HFF-Myc (cell line): ENCODE results near the gene HBA1.

ENCODE experiments used
- DNase-seq: peaks from one replicate; pipeline ENCODE4 v3.0.0-alpha.2; 2011; ENCODE audit warnings: low read depth; ENCODE audit errors: extremely low read depth
- H3K4me3 ChIP-seq: replicated peaks from 2 replicates; pipeline ENCODE4 v1.5.1; 2011; ENCODE audit warnings: low read depth, mild to moderate bottlenecking, control low read depth, low read length
- TF ChIP-seq, protein P1 (sequence below): IDR thresholded peaks from 2 replicates; pipeline ENCODE4 v1.5.1; 2012; ENCODE audit warnings: mild to moderate bottlenecking, low read depth, low read length, control low read depth; ENCODE audit errors: missing control alignments

Gene HBA1

DNA sequence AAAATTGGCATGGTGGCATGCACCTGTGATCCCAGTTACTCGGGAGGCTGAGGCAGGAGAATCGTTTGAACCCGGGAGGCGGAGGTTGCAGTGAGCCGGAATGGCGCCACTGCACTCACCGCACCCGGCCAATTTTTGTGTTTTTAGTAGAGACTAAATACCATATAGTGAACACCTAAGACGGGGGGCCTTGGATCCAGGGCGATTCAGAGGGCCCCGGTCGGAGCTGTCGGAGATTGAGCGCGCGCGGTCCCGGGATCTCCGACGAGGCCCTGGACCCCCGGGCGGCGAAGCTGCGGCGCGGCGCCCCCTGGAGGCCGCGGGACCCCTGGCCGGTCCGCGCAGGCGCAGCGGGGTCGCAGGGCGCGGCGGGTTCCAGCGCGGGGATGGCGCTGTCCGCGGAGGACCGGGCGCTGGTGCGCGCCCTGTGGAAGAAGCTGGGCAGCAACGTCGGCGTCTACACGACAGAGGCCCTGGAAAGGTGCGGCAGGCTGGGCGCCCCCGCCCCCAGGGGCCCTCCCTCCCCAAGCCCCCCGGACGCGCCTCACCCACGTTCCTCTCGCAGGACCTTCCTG, 3.7 kb downstream of the HBA1 start, which contains the start of gene HBQ1:
HBQ1 (plus strand) TSS at position 359 of the 575 bp plus-strand sequence; CDS start at position 387, 28 bp downstream.
- peak within 1 kb of the TSS; percentile 39 for H3K4me3 ChIP-seq
- DNase-seq, result no peak
- TF ChIP-seq, protein P1, sequence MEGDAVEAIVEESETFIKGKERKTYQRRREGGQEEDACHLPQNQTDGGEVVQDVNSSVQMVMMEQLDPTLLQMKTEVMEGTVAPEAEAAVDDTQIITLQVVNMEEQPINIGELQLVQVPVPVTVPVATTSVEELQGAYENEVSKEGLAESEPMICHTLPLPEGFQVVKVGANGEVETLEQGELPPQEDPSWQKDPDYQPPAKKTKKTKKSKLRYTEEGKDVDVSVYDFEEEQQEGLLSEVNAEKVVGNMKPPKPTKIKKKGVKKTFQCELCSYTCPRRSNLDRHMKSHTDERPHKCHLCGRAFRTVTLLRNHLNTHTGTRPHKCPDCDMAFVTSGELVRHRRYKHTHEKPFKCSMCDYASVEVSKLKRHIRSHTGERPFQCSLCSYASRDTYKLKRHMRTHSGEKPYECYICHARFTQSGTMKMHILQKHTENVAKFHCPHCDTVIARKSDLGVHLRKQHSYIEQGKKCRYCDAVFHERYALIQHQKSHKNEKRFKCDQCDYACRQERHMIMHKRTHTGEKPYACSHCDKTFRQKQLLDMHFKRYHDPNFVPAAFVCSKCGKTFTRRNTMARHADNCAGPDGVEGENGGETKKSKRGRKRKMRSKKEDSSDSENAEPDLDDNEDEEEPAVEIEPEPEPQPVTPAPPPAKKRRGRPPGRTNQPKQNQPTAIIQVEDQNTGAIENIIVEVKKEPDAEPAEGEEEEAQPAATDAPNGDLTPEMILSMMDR, result peak; percentile 33

DNA sequence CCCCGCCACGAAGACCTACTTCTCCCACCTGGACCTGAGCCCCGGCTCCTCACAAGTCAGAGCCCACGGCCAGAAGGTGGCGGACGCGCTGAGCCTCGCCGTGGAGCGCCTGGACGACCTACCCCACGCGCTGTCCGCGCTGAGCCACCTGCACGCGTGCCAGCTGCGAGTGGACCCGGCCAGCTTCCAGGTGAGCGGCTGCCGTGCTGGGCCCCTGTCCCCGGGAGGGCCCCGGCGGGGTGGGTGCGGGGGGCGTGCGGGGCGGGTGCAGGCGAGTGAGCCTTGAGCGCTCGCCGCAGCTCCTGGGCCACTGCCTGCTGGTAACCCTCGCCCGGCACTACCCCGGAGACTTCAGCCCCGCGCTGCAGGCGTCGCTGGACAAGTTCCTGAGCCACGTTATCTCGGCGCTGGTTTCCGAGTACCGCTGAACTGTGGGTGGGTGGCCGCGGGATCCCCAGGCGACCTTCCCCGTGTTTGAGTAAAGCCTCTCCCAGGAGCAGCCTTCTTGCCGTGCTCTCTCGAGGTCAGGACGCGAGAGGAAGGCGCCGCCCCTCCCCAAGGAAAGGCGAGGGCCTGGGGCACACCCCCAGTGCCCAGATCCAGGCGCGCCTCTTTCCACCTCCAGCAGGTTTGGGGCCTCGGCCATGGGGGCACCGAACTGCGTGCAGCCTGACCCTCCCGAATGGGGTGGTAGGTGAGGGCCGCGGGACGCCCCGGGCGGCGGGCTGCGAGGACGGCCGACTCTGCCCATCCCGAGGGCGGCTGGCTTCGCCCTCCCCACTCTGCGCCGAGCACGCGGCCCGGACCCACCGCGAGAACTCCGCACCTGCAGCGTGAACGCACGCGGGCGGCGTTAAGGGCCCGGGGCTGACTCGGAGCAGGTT, 4.4 kb downstream of the HBA1 start:
- no peak for DNase-seq
- TF ChIP-seq, protein P1, result no peak
- H3K4me3 ChIP-seq, result peak overlapping the region; percentile 39

DNA sequence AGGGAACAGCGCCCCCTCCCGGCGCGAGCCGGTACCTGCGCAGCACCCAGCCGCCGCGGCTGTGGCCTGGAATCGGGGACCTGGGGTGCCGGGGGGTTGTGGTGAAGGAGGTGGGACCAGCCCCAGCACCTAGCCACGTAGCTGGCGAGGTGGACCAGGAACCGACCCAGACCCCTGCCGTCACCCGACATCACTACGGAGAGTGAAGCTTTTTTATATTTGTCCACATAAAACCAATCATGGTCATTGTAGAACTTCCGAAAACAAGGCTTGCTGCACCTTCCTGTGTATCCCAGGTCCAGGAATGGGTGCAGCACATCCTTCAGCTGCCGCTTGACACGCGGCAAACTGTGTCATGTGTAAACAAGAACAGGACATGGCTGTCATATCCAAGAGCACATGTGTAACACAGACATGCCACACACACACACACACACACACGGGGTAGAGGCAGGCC, 5.1 kb downstream of the HBA1 start:
- DNase-seq, result no peak
- peak overlapping the region; percentile 39 for H3K4me3 ChIP-seq
- TF ChIP-seq, protein P1, result peak; percentile 86

DNA sequence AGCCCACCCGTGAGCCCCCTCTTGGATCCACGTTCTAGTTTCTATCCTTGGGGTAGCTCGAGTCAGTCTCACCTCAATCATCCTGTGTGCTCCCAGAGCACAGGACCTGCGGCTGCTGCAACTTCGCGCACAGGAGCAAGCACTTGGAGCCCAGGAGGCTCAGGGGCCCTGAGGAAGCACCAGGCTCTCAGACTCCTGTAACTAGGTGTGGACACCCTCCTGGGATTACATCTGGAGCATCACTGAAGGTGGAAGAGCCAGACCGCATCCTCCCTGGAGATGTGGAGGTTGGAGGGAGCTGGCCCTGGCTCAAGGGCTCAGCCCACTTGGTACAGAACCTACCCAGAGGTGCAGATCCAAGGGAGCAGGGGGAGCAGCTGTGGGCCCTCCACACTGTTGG, 6.5 kb downstream of the HBA1 start:
- no peak overlapping the region for H3K4me3 ChIP-seq
- DNase-seq, result no peak
- TF ChIP-seq, protein P1, result no peak

DNA sequence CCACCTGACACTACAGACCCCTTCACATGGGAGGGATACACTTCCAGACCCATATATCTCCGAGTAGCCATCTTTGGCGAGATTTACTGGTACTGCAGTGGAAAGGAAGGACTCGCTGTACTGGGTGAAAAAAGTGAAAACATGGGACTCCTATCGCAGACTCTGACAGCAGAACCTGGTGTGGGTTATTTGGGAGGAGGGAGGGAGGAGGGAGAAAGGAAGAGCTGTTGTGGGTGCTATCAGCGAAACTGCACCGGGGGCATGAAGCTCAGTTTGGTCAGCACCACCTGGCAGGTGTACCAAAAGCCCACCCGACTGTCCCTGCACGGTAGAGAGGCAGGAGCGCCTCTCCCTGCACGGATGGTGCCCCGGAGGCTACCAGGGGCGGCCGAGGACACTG, 8.7 kb downstream of the HBA1 start:
- H3K4me3 ChIP-seq, result no peak overlapping the region
- TF ChIP-seq, protein P1, result no peak
- no peak for DNase-seq

DNA sequence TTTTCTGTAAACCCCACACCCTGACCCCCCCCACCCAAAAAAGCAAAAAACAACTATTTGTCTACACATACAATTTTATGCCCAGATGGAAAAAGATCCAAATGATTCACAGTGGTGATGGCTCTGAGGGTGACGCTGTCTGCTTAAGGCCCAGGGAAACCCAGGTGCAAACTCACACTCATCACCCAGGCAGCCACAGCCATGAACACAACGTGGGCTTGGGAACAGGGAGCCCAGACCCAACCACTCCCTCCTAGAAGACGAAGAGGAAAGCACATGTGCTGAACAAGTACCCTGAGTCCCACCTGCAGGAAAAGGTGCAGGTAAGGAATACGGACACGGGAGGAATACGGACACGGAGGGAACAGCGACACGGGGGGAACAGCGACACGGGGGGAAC, 9.2 kb downstream of the HBA1 start:
- H3K4me3 ChIP-seq, result no peak overlapping the region
- TF ChIP-seq, protein P1, result no peak
- DNase-seq, result no peak
